ENCODE results near the gene COL6A2.
"Not testable (repeated sequence)": the region's sequence is repeated elsewhere in the genome, so short reads cannot be mapped to it uniquely, and the experiment has no call there.

DNA sequence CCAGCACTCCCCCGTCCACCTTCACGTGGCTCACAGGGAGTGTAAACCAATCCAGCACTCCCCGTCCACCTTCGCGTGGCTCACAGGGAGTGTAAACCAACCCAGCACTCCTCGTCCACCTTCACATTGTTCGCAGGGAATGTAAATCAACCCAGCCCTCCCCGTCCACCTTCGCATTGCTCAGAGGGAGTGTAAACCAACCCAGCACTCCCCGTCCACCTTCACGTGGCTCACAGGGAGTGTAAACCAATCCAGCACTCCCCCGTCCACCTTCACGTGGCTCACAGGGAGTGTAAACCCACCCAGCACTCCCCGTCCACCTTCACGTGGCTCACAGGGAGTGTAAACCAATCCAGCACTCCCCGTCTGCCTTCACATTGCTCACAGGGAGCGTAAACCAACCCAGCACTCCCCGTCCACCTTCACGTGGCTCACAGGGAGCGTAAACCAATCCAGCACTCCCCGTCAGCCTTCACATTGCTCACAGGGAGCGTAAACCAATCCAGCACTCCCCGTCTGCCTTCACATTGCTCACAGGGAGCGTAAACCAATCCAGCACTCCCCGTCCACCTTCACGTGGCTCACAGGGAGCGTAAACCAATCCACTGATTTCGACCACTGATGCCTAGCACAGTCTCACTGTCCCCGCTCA, 42.6 kb downstream of the COL6A2 start:
- not testable (repeated sequence) for TF ChIP-seq POLR2A (IDR thresholded peaks at IDR 0.05; ENCODE audit: low read length); CHD2 (IDR thresholded peaks at IDR 0.05; ENCODE audit: low read length, partially characterized antibody); MYC (IDR thresholded peaks at IDR 0.05; ENCODE audit: borderline replicate concordance, low read length); BHLHE40 (IDR thresholded peaks at IDR 0.05; ENCODE audit: low read depth, low read length); CEBPB (IDR thresholded peaks at IDR 0.05); HOXB5 (CRISPR knock-in tag; IDR thresholded peaks at IDR 0.05)
- TF ChIP-seq, protein P1, sequence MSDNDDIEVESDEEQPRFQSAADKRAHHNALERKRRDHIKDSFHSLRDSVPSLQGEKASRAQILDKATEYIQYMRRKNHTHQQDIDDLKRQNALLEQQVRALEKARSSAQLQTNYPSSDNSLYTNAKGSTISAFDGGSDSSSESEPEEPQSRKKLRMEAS (IDR thresholded peaks at IDR 0.05): not testable (repeated sequence)
- TF ChIP-seq, protein P2, sequence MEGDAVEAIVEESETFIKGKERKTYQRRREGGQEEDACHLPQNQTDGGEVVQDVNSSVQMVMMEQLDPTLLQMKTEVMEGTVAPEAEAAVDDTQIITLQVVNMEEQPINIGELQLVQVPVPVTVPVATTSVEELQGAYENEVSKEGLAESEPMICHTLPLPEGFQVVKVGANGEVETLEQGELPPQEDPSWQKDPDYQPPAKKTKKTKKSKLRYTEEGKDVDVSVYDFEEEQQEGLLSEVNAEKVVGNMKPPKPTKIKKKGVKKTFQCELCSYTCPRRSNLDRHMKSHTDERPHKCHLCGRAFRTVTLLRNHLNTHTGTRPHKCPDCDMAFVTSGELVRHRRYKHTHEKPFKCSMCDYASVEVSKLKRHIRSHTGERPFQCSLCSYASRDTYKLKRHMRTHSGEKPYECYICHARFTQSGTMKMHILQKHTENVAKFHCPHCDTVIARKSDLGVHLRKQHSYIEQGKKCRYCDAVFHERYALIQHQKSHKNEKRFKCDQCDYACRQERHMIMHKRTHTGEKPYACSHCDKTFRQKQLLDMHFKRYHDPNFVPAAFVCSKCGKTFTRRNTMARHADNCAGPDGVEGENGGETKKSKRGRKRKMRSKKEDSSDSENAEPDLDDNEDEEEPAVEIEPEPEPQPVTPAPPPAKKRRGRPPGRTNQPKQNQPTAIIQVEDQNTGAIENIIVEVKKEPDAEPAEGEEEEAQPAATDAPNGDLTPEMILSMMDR (IDR thresholded peaks at IDR 0.05): not testable (repeated sequence)
- TF ChIP-seq, protein P3, sequence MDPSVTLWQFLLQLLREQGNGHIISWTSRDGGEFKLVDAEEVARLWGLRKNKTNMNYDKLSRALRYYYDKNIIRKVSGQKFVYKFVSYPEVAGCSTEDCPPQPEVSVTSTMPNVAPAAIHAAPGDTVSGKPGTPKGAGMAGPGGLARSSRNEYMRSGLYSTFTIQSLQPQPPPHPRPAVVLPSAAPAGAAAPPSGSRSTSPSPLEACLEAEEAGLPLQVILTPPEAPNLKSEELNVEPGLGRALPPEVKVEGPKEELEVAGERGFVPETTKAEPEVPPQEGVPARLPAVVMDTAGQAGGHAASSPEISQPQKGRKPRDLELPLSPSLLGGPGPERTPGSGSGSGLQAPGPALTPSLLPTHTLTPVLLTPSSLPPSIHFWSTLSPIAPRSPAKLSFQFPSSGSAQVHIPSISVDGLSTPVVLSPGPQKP (IDR thresholded peaks at IDR 0.05; ENCODE audit: low read depth, low read length): not testable (repeated sequence)

Data from A549 (cell line).